Skin epidermis (tissue), 12 donors: ENCODE data around the gene FIGNL2.
A peak's percentile ranks its signal among the peaks of the same experiment; 100 is the strongest.
"Not testable (repeated sequence)": the region's sequence is repeated elsewhere in the genome, so short reads cannot be mapped to it uniquely, and the experiment has no call there.

ENCODE experiments used
- H3K27ac ChIP-seq, 21 experiments: fragments of 200-600 bp; sonication (generic) in 11 of 21; one replicate each; pipeline ENCODE4 v1.5.0; 2020; ENCODE audit warnings: mild to moderate bottlenecking in 3 of 21, inconsistent platforms in 2 of 21, moderate library complexity in 2 of 21
- H3K4me3 ChIP-seq, 7 experiments: fragments of 200-600 bp; sonication (generic) in 2 of 7; one replicate each; pipeline ENCODE4 v1.5.0; 2020; ENCODE audit warnings: inconsistent platforms in 2 of 7, mild to moderate bottlenecking in 2 of 7, moderate library complexity in 1 of 7

FIGNL2 gene

DNA sequence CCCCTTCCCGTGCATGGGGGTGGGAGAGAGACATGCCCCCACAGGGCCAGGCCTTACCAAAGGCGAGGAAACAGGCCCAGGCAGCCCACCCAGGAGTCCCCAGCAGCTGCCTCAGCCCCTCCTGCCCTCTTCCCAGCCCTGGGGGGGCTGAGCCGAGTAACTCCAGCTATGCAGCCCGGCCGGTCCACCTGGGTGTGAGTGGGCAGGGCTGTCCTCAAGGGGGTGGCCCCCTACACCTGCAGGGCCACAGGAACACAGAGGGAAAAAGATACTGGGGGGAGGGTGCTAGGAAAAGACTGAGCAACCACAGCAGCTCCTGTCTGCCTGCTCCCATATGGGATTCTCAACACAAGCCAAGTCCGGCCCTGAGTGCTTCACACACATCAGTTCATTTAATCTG, 7.6 kb downstream of the FIGNL2 start:
- Histone ChIP-seq H3K27ac (no peak overlapping the region), H3K4me3 (no peak overlapping the region)

DNA sequence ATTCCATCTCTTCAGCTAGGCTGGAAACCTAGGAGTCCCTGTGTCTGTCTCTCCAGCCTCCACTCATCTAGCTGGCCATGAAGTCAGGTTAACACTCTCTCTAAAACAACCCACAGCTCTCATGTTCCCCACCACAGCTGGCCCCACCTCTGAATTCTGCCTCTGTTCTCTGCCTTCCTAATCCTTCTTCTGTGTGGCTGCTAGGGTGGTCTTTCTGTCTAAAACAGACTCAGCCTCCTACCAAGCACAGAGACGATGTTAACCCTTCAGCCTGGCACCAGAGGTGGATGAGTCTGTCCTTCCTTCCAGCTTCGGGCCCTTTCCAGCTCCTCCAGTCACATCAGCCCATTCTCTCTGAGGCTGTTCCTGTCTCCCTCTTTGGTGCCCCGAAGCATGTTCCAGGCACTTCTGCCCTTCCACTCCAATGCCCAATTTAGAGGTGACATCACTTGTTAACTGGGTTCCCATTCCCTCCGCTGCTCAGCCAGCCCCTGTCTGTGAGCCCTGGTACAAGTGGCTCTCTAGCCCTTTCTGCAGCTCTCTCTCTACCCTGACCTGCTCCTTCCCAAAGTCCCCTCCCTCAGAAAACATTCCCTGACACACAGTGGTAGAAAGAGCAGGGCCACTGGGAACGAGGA, 9.1 kb downstream of the FIGNL2 start:
- Histone ChIP-seq H3K27ac (no peak overlapping the region), H3K4me3 (no peak overlapping the region)

DNA sequence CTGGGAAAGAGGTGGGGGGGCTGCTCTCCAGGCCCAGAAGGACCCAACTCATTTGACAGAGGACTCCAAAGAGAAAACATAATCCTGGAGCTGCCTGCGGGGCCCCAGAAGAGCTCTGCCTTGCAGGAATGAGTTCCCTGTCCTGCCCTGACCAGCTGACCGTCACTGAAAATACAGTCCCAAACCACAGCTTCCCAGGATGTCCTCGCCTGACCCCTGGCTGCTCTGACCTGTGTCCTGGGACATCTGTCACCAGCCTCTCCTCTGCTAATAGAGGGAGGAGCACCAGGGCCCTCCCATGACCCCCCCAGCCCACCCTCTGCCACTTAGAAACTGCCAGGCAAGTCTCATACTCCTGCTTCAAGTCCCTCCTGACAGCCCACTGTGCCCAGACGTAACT, 9.8 kb downstream of the FIGNL2 start:
- H3K27ac ChIP-seq = no peak overlapping the region
- no peak overlapping the region for H3K4me3 ChIP-seq

DNA sequence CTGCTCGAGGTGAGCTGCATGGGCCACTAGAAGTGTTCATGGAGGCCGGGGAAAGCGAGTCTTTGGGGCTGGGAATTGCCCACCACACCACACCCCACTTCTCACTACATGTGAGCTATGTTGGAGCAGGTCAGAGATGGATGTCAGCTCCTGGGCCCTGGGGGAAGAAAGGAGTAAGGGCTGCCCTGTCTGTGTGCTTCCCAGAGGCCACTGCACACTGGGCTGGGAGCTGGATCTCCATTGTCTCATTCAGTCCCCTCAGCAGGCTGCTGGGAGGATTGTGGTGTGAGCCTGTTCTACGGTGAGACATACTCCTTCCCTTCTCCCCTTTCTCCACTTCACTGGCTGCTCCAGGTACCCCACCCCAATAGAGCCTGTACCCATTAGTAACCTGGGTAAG, 10.5 kb downstream of the FIGNL2 start:
- no peak overlapping the region for H3K4me3 ChIP-seq
- H3K27ac ChIP-seq = no peak overlapping the region

DNA sequence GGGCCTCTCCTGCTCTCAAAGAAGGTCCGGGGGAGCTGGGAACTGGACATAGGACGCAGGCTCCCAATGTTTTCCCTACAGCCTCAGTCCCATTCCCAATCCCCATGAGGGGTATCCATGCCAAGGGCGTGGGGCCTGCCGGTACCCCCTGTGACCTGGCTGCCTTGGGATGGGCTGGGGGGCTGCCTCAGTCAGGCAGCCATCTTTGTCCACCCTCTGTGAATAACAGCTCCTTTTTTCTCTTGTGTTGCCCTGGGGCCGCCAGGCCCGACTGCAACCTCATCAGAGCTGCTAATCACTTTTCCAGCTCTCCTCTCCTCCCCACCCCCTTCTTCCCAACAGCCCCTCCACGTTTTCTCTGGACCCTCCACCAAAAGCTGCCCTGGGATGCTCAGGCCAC, 11.2 kb downstream of the FIGNL2 start:
- Histone ChIP-seq H3K4me3 (no peak overlapping the region), H3K27ac (no peak overlapping the region)

DNA sequence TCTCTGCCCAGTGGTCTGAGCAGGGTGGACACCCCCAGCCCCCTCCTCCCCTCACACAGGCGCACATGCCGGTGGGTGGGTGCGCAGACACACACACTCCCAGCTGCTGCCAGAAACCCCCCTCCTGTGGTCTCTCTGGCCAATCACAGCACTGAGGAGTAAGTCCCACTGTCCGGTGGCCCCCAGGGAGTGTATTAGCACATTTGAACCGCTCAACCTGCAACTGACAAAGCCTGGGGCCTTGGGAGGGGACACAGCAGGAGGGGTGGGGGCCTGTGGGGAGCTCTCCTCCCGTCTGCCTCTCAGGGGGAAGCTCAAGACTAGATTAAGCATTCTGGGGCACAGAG, 11.7 kb downstream of the FIGNL2 start:
- no peak overlapping the region for H3K4me3 ChIP-seq
- H3K27ac ChIP-seq = no peak overlapping the region

DNA sequence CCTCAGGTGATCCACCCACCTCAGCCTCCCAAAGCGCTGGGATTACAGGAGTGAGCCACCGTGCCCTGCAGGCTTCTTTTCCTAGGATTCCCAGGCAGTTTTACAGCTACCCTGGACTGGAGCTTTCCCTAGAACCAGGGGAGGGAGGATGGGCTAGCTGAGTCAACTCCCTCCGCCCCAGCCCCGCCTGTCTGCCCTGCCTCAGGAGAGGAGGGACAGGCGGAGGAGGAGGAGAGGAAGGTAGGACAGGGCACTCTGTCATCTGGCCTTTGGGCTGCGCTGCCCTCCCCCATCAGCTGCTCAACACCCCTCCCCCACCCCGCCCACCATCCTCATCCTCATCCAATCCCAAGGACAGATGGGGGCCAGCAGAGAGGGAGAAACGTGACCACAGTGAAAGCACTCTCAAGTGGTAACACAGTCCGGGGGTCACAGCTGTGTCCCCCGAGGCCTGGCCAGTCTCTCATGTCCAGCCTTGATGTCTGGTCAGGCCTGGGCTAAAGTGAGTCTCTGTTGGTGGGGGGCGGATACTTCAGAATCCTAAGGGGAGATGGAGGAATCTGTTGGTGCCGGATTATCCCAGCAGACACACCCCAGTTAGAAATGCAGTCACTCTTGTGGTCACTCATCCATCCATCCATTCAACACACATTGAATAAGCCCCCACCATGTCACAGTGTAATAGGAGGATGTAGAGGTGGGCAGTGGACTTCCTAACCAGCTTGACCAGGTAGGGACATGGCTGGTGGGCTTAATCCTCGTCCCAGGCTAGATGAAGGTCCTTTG, 12.3 kb downstream of the FIGNL2 start:
- Histone ChIP-seq H3K4me3 (no peak overlapping the region), H3K27ac (no peak overlapping the region)

DNA sequence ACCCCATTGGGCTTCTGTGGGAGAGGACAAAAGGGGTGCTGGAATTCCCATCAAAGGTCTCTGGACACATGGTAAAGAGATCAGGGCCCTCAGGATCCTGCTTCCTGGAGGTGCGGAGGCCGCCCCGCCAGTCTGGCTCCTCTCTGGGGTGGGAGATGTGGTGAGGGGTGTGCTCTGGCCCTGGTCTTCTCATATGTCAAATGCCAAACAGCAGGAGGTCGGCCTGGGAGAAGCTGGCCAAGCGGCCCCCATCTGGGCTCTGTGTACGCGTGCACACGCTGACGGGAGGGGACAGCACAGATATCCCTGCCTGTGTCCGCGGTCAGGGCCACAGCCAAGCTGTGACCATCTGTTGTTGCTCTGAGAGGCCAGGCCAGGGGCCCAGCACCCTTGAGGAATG, 14.1 kb downstream of the FIGNL2 start:
- no peak overlapping the region for H3K4me3 ChIP-seq
- no peak overlapping the region for H3K27ac ChIP-seq

DNA sequence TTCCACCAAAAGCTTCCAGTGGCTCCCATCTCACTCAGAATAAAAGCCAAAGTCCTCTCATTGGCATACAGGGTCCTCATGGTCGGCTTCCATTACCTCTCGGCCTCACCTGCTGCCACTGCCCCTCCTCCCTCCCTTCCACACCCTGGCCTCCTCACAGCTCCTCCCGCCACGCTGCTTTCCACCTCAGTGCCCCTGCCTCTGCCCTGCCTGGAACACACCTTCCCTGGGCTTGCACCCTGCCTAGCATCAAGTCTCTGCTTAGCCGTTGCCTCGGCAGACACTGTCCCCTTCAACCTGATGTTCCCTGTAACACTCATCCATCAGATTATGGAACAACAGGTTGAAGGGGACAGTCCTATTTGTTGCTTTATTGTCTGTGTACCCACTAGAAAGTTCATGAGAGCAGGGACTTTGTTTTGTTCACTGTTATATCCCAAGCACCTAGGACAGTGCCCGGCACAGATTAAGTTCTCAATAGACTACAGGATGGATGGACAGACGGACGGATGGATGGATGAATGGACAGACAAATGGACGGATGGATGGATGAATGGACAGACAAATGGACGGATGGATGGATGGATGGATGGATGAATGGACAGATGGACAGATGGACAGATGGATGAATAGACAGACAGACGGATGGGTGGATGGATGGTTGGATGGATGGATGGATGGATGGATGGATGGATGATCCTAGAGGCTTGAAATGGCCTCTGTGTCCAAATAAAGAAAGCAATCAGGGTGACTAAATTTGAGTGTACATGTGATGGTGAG, 14.9 kb downstream of the FIGNL2 start:
- H3K27ac ChIP-seq = no peak overlapping the region
- no peak overlapping the region for H3K4me3 ChIP-seq

DNA sequence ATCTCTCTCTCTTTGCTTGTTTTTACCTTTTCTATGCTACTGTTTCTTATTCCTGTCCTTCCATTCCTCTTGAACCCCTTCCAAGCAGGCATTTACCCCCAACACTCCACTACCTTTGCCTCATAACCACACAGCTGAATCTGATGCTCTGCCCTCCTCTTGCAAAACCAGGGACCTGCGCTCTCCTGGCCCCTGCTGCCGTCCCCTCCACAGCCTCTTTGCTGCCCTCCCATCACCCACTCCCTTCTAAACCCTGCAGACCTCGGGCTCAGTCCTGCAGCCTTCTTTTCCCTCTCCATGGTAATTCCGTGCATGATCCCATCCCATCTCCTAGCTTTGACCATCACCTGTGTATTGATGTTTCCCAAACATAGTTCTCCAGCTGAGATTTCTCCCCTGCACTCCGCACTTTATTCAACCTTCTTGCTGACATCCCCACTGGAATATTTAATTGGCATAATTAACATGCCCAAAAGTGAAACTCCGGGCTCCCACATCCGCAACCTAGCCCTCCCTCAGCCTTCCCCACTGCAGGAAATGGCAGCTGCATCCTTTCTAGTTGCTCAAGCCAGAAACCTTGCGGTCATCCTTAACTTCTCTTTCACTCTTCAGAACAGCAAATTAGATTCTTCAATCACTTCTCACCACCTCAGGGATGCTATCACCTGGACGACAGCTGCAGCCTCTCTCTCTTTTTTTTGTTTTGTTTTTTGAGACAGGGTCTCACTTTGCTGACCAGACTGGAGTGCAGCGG, 16.0 kb downstream of the FIGNL2 start:
- no peak overlapping the region for H3K4me3 ChIP-seq
- no peak overlapping the region for H3K27ac ChIP-seq

DNA sequence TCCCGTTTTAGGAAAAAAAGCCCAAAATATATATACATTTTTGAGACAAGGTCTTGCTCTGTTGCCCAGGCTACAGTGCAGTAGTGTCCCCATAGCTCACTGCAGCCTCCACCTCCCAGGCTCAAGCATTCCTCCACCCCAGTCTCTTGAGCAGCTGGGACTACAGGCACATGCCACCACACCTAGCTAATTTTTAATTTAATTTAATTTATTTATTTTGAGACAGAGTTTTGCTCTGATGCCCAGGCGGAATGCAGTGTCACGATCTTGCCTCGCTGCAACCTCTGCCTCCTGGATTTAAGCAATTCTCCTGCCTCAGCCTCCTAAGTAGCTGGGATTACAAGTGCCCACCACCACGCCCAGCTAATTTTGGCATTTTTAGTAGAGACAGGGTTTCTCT, 16.7 kb downstream of the FIGNL2 start:
- H3K27ac ChIP-seq, H3K4me3 ChIP-seq: not testable (repeated sequence)

DNA sequence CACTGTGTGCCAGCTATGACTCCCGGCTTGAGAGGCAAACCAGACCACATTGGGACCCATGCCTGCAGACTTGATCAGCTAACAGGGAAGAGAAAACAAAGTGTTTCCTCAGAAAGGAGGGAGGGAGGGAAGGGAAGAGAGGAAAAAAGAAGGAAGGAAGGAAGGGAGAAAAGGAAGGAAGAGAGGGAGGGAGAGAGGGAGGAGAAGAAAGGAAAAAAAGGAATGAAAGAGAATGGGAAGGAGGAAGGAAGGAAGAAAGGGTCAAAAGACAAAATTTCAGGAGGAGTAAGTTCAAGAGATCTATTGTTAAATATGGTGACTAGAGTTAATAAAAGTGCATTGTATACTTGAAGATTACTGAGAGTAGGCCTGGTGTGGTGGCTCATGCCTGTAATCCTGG, 18.9 kb downstream of the FIGNL2 start:
- no peak overlapping the region for H3K27ac ChIP-seq
- no peak overlapping the region for H3K4me3 ChIP-seq

DNA sequence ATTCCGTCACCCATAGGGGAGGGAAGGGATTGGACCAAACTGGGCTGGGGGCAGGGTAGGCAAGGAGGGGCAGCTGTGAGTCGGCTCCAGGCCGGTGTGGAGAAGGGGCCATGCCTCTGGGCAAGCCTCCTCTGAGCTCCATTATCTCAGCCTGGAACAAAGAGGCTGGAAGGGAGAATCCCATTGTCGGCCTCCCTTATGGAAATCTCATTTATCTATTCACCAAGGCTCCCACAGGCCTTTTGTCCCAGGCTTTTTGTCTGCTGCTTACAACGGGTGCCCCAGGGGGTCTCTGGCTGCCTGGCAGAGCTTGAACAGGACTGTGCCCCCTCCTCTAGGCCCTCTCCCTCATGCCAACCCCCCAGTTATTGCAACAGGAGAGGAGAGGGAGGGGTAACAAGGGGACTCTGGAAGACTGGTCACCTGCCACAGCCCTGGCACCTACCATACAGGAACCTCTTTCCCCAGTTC, 19.5 kb downstream of the FIGNL2 start:
- no peak overlapping the region for H3K27ac ChIP-seq

DNA sequence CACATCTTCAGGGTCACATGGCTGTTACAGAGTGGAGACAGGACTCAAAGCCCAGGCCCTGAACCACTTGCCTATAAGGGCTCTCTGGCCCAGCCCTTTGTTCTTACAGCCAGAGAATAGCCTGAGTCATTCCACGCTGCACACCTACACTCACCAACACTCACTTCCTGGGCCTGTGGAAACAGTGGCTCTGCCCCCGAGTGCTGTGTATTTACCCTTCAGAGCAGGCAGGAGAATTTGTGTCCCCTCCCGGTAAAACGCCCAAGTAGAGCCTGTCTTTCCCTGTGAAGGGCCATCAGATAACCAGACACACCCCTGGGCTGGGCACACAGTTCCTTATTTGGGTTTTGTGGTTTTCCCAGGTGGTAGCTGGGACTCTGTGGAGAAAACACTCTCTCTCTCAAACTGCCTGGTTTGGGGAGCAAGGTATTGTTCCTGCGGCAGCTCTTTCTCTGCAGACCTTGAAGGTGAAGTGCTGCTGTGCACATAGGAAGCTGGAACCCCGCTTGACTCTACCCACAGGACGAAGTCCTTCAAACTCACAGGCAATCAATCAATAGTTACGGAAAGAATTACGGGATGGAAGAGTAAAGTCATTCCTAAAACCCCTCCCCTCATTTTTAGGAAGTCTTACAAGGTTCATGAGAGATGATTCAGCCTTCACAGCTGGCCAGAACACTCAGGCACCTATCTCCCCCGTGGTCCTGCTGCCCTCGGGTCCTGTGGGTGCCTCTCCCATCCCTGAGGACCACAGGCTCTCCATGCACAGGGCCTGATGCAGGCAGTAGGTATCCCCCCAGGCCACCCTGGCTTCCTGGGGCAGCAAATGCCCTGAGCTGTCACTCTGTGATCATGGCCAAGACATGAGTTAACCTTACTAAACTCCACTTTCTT, 20.3 kb downstream of the FIGNL2 start:
- no peak overlapping the region for H3K4me3 ChIP-seq
- H3K27ac ChIP-seq = peak overlapping the region in 4 of 21 experiments; percentile 7 to 46 (median 34)

More for the DNA sequence above, 19.5 kb downstream of the FIGNL2 start:
- H3K4me3 ChIP-seq = no peak overlapping the region

DNA sequence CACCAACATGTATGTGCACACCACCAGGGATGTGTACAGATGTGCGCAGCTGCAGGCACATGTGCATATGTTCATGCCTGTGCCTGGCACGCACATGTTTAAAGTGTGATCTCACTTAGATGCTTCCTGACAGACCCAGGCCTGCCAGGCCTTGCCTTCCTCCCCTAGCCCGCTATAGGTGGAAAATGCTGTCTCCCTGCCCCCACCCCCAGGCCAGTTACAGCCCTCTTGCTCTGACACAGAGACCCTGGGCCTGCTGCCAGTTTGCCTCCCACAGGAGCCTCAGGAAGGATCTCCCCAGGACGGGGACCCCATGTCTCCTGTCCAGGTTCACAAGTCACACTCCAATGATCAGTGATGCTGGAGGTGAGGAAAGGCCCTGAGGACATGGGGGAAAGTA, 21.6 kb downstream of the FIGNL2 start:
- no peak overlapping the region for H3K27ac ChIP-seq
- H3K4me3 ChIP-seq = no peak overlapping the region

DNA sequence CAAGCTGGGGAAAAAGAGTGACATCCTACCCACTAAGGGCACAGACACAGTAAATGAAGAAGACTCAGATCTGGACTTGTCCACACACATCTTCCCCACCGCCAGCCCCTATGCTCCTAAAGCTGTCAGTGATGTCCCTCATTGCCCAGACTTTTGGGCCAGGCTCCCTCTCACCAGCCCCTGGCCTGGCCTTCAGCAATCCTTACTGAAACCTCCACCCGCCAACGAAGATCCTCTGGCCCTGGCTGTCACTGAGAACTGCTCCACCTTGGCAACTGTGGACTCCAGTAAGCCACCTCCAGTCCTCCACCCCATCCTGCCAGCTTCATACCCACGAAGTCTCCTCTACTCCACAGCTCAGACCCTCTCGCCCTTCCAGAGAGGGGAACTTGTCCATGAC, 23.3 kb downstream of the FIGNL2 start:
- H3K27ac ChIP-seq = no peak overlapping the region

DNA sequence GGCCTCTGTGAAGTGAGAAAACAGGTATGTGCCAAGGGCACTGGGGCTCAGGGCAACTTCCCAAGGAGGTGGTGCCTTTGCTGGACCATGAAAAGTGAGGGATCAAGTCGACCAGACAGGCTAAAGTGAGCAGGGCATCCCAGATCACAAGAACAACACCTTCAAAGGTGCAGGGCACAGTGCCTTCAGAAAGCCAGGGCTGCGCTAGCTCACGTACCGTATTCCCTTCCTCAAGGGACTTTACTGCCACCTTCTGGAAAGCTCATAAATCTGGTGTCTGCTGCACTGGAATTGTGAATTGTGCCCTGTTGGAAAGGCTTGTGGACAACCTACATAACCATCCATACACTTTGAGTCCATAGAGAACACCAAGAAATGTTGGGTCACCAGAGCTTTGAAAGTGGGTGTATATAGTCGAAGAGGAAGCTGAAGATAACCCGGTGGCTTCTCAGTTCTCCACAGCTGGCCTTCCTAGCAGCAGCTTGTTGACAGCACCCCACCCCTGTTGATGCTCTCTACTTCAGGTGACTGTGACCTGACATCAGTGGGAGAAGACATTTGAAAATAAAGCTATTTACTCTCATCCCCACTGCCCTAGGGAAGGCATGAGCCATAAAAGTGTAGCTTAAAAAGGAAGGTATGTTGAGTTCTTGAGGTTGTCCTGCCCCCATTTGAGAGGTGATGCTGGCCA, 24.5 kb downstream of the FIGNL2 start:
- no peak overlapping the region for H3K27ac ChIP-seq

More for the DNA sequence above, 23.3 kb downstream of the FIGNL2 start:
- H3K4me3 ChIP-seq = no peak overlapping the region

DNA sequence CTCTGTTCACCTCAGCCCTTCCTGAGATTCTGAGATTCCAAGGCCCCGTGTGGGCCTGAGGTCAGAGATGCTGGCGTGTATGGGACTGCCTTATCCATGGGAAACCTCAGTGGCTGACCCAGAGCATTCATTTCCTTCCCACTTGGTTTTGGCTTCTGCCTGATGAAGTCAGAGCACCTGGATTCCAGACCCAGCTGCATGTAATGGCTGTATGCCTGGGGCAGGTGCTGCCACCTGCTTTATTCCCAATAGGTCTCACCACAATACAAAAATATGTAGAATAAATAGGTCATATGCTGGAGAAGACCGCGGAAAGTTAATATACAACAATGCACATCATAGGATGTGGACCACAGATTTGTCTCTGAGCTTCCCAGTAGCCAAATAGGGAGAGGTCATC, 25.6 kb downstream of the FIGNL2 start:
- Histone ChIP-seq H3K4me3 (no peak overlapping the region), H3K27ac (no peak overlapping the region)

More for the DNA sequence above, 24.5 kb downstream of the FIGNL2 start:
- H3K4me3 ChIP-seq = no peak overlapping the region

DNA sequence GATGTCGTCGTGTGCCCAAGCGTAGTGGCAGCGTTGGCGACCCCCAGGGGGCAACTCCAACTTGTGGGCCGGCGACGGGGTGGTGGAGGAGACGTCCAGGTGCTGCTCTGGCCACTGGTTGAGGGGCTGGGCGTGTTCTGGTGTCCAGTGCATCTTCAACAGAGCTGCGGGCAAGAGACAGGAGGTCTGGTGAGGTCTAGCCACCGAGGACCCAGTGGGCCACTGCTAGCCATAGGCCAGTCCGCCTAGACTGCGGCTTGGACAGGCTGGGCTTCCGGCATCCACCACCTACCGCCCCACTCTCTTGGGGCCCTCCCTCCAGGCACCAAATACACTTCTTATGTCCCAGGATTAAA, 26.3 kb downstream of the FIGNL2 start:
- Histone ChIP-seq H3K4me3 (peak overlapping the region in 5 of 7 experiments; percentile 46 to 70 (median 54)), H3K27ac (peak overlapping the region in 1 of 21 experiments; percentile 91)
